Karpas-422 (cell line): ENCODE measurements around the gene NHEJ1. TPM values are rescaled to one million over a fixed set of nuclear protein-coding genes. Genes with fewer than 3 reads are reported as not detected.

ENCODE experiments used
- DNase-seq: peaks from one replicate; pipeline ENCODE4 v3.0.0-alpha.2; 2015
- H2AFZ ChIP-seq: fragments of 200-600 bp; sonication (generic); 2 replicates; pipeline ENCODE4 v1.6.1; 2014; ENCODE audit warnings: antibody characterized with exemption, low read length, mixed read lengths
- H3K27ac ChIP-seq: fragments of 200-600 bp; sonication (generic); 2 replicates; pipeline ENCODE4 v1.5.1; 2014; ENCODE audit warnings: mild to moderate bottlenecking, low read length, moderate library complexity
- H3K27me3 ChIP-seq: fragments of 200-600 bp; sonication (generic); 2 replicates; pipeline ENCODE4 v1.6.1; 2014; ENCODE audit warnings: low read length, mixed read lengths
- H3K36me3 ChIP-seq: fragments of 200-600 bp; sonication (generic); 2 replicates; pipeline ENCODE4 v1.6.1; 2014; ENCODE audit warnings: low read length, mixed read lengths; ENCODE audit not compliant: insufficient read depth
- H3K4me1 ChIP-seq: fragments of 200-600 bp; sonication (generic); 2 replicates; pipeline ENCODE4 v1.6.1; 2014; ENCODE audit warnings: mild to moderate bottlenecking, low read length, mixed read lengths
- H3K4me2 ChIP-seq: fragments of 200-600 bp; sonication (generic); 2 replicates; pipeline ENCODE4 v1.6.1; 2014; ENCODE audit warnings: low read length, low read depth, mild to moderate bottlenecking; ENCODE audit not compliant: poor library complexity, severe bottlenecking
- H3K4me3 ChIP-seq: fragments of 200-600 bp; sonication (generic); 2 replicates; pipeline ENCODE4 v1.5.1; 2014; ENCODE audit warnings: mild to moderate bottlenecking, antibody characterized with exemption, low read length, mixed read lengths
- H3K79me2 ChIP-seq: fragments of 200-600 bp; sonication (generic); 2 replicates; pipeline ENCODE4 v1.6.1; 2014; ENCODE audit warnings: mild to moderate bottlenecking, low read length, mixed read lengths
- H3K9ac ChIP-seq: fragments of 200-600 bp; sonication (generic); 2 replicates; pipeline ENCODE4 v1.6.0; 2014; ENCODE audit warnings: low read length
- H3K9me2 ChIP-seq: fragments of 200-600 bp; sonication (generic), shearing (Covaris generic); replicated peaks from 2 replicates; pipeline ENCODE4 v1.6.0; 2014; ENCODE audit warnings: mild to moderate bottlenecking, low read length, moderate library complexity; ENCODE audit not compliant: insufficient read depth
- H3K9me3 ChIP-seq: fragments of 300-700, 200-600 bp; sonication (generic); 2 replicates; pipeline ENCODE4 v1.6.1; 2014; ENCODE audit warnings: low read length, mixed read lengths
- H4K20me1 ChIP-seq: fragments of 200-600 bp; sonication (generic); 2 replicates; pipeline ENCODE4 v1.6.1; 2014; ENCODE audit warnings: mild to moderate bottlenecking, antibody characterized with exemption, low read length, low read depth; ENCODE audit not compliant: insufficient read depth
- total RNA-seq: library from RNA; depleted of rRNA; stranded (reverse); fragments of >200 nt; shearing (Covaris generic); gene quantifications from 2 replicates; pipeline ENCODE4 v1.2.3, GENCODE V29; 2014; ENCODE audit warnings: low replicate concordance; rRNA removed

Gene NHEJ1, protein sequence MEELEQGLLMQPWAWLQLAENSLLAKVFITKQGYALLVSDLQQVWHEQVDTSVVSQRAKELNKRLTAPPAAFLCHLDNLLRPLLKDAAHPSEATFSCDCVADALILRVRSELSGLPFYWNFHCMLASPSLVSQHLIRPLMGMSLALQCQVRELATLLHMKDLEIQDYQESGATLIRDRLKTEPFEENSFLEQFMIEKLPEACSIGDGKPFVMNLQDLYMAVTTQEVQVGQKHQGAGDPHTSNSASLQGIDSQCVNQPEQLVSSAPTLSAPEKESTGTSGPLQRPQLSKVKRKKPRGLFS
- total RNA-seq = 10.4 and 21.5 TPM in 2 replicates

DNA sequence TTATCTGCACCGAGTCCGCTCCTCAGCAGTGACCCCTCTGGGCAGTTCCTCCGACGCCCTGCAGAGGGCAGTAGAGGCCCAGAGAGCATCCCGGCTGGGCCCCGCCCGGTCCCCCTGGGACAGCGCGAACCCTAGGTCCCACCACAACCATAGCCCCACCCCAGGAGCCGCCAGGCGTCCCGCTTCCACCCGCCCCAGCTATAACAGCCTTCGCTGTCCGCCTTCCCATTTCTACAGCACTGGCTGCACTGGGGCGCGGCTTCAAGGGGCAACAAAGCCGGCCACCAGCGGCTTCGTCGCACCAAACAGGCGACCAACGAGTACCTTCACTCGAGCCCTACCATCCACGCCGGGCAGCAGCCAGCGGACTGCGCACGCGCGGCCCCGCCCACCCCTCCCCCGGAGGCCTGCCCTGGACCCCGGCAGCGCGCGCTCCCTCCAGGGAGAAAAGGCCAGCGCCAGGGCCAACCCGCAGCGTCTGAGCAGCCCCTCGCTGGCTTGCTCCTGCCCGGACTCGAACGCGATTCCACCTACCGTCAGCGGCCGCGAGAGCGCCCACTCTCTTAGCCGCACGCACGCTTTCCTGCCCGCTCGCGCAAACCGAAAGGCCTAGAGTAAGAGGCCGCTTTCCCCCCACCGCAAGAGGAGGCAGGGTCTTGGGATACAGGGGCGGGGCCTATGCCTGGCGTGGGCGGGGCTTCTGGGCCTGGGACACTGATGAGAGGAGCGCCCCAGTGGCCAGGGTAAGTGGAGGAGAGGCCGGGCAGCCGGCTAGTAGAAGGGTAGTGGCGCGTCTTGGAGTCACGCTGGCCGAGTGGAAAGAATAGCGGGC lies at the start of gene NHEJ1:
TSS of gene NHEJ1 (minus strand) at position 630 of the 832 bp plus-strand sequence. CDS start 2,453 bp downstream, outside the sequence.
- H3K36me3 ChIP-seq = no peaks in the 10 kb centered on the region
- DNase-seq = peak; percentile 96
- peak within 1 kb of the TSS; percentile 84 for H3K4me3 ChIP-seq
- H3K27ac ChIP-seq = peak within 1 kb of the TSS; percentile 79
- no peaks in the 10 kb centered on the region for H3K9me2 ChIP-seq
- peak within 1 kb of the TSS; percentile 93 for H2AFZ ChIP-seq
- H3K9me3 ChIP-seq = no peaks in the 10 kb centered on the region
- no peaks in the 10 kb centered on the region for H3K27me3 ChIP-seq
- peaks cover 20% of the 10 kb centered on the region for H3K4me1 ChIP-seq
- no peaks in the 10 kb centered on the region for H4K20me1 ChIP-seq
- peak within 1 kb of the TSS; percentile 99 for H3K4me2 ChIP-seq
- H3K9ac ChIP-seq = peak within 1 kb of the TSS; percentile 82
- no peaks in the 10 kb centered on the region; the same call in 1 of the 2 replicates for H3K79me2 ChIP-seq

DNA sequence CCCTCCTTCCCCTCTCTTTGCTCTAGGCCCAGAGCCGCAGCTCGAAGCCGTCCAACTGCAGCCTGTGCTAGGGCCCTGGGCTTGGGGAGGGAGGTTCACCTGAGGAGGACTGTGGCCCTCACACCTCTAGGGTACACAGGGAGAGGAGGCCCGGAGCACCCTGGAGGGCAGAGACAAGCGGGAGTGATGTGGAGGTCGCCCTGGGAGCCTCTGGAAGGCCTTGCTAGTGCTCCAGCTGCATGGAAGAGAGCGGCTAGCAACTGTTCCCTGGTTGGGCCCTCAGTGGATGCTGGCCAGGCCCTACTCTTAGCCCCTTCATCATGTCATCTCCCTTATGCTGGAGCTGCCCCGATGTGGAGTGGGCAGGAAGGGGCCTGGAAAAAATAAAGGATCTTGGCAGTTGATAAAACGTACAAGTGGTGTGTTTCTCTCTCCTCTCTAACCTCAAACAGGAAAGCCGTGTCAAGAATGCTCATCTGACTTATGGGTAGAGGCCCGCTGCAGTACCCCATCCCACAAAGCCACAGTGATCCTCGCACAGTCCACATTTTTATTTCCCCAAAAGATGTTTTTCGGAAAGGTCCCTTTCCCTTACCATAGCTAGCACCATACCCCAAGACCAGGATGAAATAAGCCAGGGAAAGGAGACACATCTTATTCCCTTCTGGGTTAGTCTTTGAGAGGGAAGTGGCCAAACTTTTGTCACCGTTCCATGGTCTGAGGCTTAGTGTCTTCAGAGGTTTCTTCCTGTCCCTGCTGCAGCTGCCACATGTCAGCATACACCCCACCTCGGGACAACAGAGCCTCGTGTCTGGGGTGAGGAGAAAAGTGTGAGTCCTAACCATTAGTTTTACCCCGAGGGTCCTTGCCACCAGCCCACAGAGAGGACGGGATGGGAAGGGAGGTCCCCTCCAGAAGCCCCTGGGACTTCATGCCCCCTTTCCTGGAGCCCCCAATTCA lies 48.9 kb upstream of the NHEJ1 start:
- Histone ChIP-seq H3K27me3 (no peaks in the 10 kb centered on the region), H3K4me2 (no peak overlapping the region), H3K9me3 (peaks cover 4% of the 10 kb centered on the region), H3K79me2 (no peaks in the 10 kb centered on the region), H4K20me1 (no peaks in the 10 kb centered on the region), H2AFZ (no peak overlapping the region), H3K9me2 (no peaks in the 10 kb centered on the region), H3K36me3 (peaks cover 23% of the 10 kb centered on the region), H3K4me1 (peaks cover 16% of the 10 kb centered on the region), H3K4me3 (no peak overlapping the region), H3K9ac (no peak overlapping the region), H3K27ac (no peak overlapping the region)
- DNase-seq = peak; percentile 34

DNA sequence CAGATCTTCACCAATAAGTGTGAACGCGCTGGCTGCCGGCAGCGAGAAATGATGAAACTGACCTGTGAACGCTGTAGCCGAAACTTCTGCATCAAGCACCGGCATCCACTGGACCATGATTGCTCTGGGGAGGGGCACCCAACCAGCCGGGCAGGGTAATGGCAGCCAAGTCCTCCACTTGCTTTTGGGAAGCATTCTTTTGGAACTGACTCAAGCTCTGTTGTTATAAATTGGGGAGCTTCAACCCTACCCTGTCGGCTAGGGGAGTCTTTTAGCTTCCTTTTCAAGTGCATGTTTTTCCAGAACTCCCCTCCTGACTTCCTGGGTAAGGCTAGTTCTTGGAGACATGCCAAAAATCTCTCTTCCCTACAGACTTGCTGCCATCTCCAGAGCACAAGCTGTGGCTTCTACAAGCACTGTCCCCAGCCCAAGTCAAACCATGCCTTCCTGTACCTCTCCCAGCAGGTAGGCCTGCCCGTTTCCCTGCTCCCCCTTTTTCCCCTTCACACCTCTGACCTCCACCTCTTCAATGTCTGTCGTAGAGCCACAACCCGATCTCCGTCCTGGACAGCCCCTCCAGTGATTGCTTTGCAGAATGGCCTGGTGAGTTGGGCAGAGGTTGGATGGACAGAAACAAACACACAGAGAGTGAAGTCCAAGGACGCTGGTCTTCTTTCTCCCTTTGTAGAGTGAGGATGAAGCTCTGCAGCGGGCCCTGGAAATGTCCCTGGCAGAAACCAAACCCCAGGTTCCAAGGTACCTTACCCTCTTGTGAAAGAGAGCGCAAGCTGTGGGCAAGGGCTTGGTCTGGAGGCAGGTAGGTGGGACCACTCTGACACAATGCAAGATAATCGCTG lies 47.5 kb upstream of the NHEJ1 start:
- H3K4me2 ChIP-seq = peak overlapping the region; percentile 85
- peaks cover 16% of the 10 kb centered on the region for H3K4me1 ChIP-seq

DNA sequence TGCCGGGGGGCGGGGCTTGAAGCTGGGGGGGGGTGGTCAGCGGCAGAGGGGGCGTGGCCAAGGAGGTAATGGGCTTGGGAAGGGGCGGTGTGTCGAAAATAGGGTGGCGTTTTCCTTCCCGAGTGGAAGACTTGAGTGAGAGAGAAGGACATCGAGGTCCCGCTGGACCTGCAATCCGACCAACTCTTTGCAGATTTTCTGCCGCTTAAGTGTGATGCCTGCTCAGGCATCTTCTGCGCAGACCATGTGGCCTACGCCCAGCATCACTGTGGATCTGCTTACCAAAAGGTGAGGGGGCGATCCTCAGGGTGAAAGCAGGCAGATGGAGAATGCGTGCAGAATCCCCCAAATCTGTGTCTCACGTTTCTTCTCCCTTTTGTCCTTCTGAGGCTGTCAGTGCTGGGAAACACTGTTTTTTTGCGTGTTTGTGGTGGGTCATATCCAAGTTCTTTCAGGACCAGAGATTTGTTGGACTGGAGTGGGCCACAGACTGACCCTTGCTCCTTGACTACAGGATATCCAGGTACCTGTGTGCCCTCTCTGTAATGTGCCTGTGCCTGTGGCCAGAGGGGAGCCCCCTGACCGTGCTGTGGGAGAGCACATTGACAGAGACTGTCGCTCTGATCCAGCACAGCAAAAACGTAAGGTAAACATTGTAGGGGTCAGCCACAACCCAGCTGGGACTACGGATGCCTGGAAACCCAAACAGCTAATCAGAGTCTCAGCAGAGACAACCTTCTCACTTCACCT lies 46.7 kb upstream of the NHEJ1 start:
- peak; percentile 41 for DNase-seq
- Histone ChIP-seq H3K4me3 (peak overlapping the region; percentile 76), H3K27me3 (no peaks in the 10 kb centered on the region), H3K9me2 (no peaks in the 10 kb centered on the region), H3K79me2 (no peaks in the 10 kb centered on the region), H3K27ac (peak overlapping the region; percentile 68; the same call in 1 of the 2 replicates), H3K4me1 (peaks cover 16% of the 10 kb centered on the region), H3K4me2 (peak overlapping the region; percentile 85), H2AFZ (no peak overlapping the region), H3K36me3 (peaks cover 9% of the 10 kb centered on the region), H3K9me3 (peaks cover 6% of the 10 kb centered on the region), H4K20me1 (no peaks in the 10 kb centered on the region), H3K9ac (peak overlapping the region; percentile 86)

More for the DNA sequence above, 47.5 kb upstream of the NHEJ1 start:
- Histone ChIP-seq H3K27me3 (no peaks in the 10 kb centered on the region), H3K27ac (no peak overlapping the region), H3K4me3 (peak overlapping the region; percentile 76; the same call in 1 of the 2 replicates), H3K9me2 (no peaks in the 10 kb centered on the region), H3K9ac (peak overlapping the region; percentile 86), H2AFZ (no peak overlapping the region), H3K79me2 (no peaks in the 10 kb centered on the region), H3K9me3 (peaks cover 6% of the 10 kb centered on the region), H3K36me3 (peaks cover 13% of the 10 kb centered on the region), H4K20me1 (no peaks in the 10 kb centered on the region)
- DNase-seq = peak; percentile 37

DNA sequence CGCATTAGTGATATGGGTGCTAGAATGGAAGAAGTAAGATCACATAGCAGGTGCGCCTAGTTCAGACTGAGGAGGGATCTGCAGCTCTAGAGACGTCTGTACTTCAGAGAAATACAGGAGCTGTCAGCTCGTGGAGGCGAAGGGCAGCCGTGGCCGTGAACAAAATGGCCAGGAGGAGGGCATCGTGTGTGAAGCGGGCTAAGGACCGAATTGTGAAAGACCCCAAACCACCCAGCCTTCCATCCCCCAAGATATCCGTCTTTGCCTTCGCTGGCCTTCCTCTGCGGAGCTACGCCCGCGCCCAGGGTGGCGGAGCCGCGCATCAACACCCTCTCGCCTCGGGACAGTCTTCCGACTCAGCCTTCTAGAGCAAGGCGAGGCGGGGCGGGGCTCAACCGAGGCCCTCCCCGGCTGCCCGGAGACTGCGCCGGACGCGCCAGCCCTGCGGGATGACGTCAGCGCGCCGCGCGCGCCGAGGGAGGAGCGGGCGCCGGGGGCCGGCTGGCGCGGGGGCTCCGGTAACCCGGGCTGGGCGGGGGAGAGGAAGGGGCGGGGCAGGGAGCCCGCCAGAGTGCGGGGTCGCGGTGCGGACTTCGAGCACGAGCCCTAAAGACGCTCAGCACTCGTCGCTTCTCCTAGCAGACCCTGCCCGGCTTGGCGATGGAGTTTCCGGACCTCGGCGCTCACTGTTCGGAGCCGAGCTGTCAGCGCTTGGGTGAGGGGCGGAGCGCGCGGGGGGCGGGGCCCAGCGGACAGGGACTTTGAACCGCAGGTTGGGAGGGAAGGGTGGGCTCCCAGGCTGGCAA lies 45.9 kb upstream of the NHEJ1 start, which contains the start of gene ZFAND2B:
TSS of gene ZFAND2B (plus strand) at position 455 of the 806 bp plus-strand sequence. CDS start at position 661, 206 bp downstream.
- peaks cover 16% of the 10 kb centered on the region for H3K4me1 ChIP-seq
- peak within 1 kb of the TSS; percentile 80 for H2AFZ ChIP-seq
- H3K9ac ChIP-seq = peak within 1 kb of the TSS; percentile 86
- no peaks in the 10 kb centered on the region for H4K20me1 ChIP-seq
- peaks cover 6% of the 10 kb centered on the region for H3K9me3 ChIP-seq
- no peaks in the 10 kb centered on the region for H3K27me3 ChIP-seq
- DNase-seq = peak; percentile 98
- peak within 1 kb of the TSS; percentile 68 for H3K27ac ChIP-seq
- H3K36me3 ChIP-seq = peaks cover 9% of the 10 kb centered on the region
- H3K4me3 ChIP-seq = peak within 1 kb of the TSS; percentile 76
- no peaks in the 10 kb centered on the region for H3K79me2 ChIP-seq
- peak within 1 kb of the TSS; percentile 85 for H3K4me2 ChIP-seq
- no peaks in the 10 kb centered on the region for H3K9me2 ChIP-seq

DNA sequence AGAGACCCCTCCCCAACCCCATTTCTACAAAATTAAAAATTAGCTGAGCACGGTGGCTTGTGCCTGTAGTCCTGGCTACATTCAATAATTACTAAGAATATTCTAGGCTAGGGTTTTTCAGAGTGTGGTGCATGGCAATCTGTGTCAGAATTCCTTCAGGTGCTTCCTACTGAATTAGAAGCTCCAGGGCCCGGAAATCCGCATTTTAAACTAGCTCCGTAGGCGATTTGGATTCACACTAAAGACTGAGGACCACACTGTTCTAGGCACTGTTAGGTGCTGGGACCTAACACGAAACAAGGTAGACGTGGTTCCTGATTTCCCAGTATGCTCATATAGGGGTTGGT lies 45.3 kb upstream of the NHEJ1 start:
- H3K36me3 ChIP-seq = peaks cover 9% of the 10 kb centered on the region
- no peak for DNase-seq
- H3K4me3 ChIP-seq = peak overlapping the region; percentile 76
- peak overlapping the region; percentile 86 for H3K9ac ChIP-seq
- peak overlapping the region; percentile 80 for H2AFZ ChIP-seq
- H4K20me1 ChIP-seq = no peaks in the 10 kb centered on the region
- peaks cover 16% of the 10 kb centered on the region for H3K4me1 ChIP-seq
- H3K9me2 ChIP-seq = no peaks in the 10 kb centered on the region
- H3K79me2 ChIP-seq = no peaks in the 10 kb centered on the region
- peak overlapping the region; percentile 85 for H3K4me2 ChIP-seq
- peaks cover 6% of the 10 kb centered on the region for H3K9me3 ChIP-seq
- H3K27me3 ChIP-seq = no peaks in the 10 kb centered on the region
- H3K27ac ChIP-seq = peak overlapping the region; percentile 68
